Hepatocyte (in vitro differentiated cells): ENCODE data around the gene KCNK3.
"Not testable (repeated sequence)": the region's sequence is repeated elsewhere in the genome, so short reads cannot be mapped to it uniquely, and the experiment has no call there.

Source experiments
- CTCF ChIP-seq: fragments of 200-600 bp; sonication (generic); IDR thresholded peaks from 2 replicates; pipeline ENCODE4 v1.5.1; 2016; ENCODE audit warnings: antibody characterized with exemption, mild to moderate bottlenecking; ENCODE audit not compliant: poor library complexity
- EZH2 ChIP-seq: fragments of 200-600 bp; sonication (generic); IDR thresholded peaks from 2 replicates; pipeline ENCODE4 v1.6.1; 2016; ENCODE audit warnings: antibody characterized with exemption, mild to moderate bottlenecking, borderline replicate concordance
- EZH2phosphoT487 ChIP-seq: fragments of 200-600 bp; sonication (generic); IDR thresholded peaks from one replicate; pipeline ENCODE4 v1.6.1; 2018; ENCODE audit warnings: antibody characterized with exemption, mild to moderate bottlenecking, low read depth, moderate library complexity; ENCODE audit not compliant: unreplicated experiment, severe bottlenecking

GRCh38 chr2:26750467-26750866 lies 57.9 kb downstream of the KCNK3 start:
- not testable (repeated sequence) for TF ChIP-seq CTCF, EZH2, EZH2phosphoT487
